AG20443 (cell line): ENCODE results near the gene KCNIP4.

Source experiments
- DNase-seq: peaks from one replicate; pipeline ENCODE4 v3.0.0; 2012; ENCODE audit warnings: low spot score, mixed read lengths

The KCNIP4 gene

DNA sequence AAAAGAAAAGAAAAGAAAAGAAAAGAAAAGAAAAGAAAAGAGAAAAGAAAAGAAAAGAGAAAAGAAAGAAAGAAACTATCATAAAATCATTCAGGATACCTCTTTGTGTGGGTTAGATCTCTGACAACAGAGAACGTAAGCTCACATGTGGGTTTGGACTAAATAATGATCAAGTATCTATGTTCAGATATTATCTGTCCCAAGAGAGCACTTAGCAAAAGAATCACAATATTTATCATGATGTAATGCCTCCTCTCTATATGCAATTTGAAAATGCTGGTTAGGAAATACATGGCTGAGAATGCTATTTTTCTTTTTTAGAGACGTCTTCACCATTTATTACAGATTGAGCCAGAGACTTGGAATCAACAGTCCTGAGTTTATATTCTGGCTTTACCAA is 191.3 kb downstream of the KCNIP4 start:
- DNase-seq: no peak

DNA sequence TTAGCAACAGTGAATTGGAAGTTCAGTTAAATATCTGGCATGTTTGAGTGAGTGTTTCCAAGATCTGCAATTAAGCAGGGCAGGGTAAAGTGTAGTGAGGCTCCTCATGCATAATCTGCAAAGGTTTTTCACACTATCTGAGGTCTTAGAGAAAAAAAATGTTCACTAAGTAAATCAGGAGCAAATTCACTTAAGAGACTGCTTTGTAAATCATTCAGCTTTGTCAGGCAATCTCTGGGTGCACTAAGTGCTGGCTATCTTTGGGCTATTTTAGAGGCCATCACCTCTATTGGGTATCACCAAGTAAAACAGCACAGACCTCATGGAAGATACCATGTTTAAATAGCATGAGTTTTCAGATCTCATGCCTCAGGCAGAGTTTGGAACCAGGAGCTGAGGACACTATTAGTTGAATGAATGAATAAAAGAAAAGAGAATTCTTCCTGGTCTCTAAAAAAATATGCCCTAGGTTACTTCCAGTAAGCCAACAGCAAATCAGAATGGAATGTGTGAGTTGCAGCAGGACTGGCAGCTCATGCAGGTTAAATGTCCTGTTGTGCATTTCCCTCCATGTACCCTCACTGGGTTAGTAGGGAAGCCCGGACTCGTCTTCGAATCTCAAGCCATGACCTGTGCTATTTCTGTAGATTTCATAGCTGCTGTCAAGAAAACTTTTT is 195.3 kb downstream of the KCNIP4 start:
- DNase-seq: no peak

GRCh38 chr4:21752616-21753015 is 196.0 kb downstream of the KCNIP4 start:
- no peak for DNase-seq

GRCh38 chr4:21749924-21750323 is 198.6 kb downstream of the KCNIP4 start:
- DNase-seq: no peak

- no peak for DNase-seq
Observed at GRCh38 chr4:21749412-21749811, 199.2 kb downstream of the KCNIP4 start.

DNA sequence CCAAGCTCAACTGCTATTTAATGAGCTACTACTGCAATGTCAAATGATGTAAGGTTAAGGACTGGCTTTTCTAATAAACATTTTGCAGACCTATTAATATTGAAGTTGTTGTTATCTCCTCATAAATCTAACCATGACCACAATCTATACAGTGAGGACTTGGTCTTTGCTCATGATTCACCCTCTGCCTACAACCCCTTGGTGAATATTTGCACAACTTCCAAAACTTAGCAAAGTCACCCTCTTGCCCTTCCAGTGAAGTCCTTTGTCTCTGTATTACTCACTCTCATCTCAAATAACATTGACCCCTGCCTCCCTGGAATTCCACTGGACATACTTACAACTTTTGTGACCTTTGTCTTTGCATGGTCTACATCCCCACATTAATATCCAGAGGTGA is 204.5 kb downstream of the KCNIP4 start:
- no peak for DNase-seq

DNA sequence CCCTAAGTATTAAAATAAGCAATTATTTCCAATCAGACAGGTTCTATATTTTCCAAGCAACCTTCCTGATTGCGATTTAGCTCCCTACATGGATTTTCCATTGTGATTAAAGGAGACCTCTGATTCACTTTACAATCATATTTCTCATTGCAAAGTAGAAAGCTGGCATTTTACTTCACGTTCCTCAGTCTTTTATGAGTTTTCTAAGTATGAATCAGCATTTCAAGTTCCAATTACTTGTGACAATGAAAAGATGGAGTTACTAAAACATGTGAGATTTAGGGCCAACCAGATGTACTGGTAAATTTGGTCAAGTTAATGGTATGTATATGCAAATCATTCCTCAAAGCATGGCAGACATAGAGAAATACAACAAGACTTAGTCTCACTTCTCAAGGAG is 206.2 kb downstream of the KCNIP4 start:
- no peak for DNase-seq

GRCh38 chr4:21738821-21739220 is 209.8 kb downstream of the KCNIP4 start:
- DNase-seq: no peak

DNA sequence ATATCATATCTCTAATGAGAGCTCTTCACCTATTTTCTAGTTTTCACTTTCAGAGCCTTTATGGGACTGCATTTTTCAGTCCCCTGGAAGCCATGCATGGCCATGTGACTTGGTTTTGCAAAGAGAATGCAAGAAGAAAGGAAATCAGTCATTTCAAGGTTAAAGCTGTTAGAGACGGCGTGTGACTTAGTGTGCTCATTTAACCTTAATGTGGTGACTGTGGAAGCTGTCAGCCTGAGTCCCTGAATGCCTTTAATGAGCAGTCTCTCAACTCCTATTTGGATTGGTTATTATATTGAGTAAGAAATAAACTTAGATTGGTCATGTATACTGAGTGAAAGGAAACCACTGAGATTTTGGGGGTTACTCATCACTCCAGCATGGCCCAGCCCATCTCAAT is 212.7 kb downstream of the KCNIP4 start:
- no peak for DNase-seq

GRCh38 chr4:21733894-21734630 is 214.5 kb downstream of the KCNIP4 start:
- DNase-seq: no peak

DNA sequence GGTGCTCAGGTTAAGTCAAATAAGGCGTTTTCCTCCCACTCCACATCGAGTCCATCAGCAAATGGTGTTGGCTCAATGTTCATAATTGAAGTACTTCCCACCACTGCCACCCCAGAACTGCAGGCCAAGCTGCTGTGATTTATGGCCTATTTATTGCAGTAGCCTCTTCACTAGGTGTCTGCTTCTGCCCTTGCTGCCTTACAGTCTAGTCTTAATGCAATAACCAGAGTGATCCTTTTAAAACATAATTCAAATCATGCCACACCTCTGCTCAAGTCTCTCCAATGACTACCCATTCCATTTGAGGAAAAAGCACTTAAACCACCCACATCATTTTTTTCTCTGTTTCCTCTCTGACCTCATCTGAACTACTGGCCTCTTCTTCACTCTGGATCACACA is 220.3 kb downstream of the KCNIP4 start:
- no peak for DNase-seq

DNA sequence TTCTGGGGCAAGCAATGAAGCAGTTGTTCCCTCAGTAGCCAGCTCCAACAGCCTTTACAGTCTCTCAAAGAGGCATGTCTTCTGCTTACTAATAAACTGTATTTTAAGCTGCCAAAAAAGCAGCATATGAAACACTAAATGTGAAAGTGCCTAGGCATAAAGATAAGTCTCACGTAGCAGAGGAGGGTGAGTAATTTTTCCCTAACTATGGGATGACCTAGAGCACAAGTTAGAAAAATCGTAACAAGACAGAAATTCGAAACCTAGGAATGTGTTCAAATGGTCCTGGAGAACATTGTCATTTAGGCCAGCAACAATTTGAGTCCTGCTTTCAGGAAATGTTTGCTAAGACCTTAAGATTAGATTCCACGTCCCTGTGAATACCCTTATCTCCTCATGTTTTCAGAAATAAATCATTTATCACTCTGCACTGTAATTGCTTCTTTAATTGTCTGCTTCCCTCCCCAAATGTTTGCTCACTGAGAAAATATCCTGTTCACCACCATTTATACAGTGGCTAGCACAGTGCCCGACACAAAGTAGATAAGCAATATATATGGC is 222.2 kb downstream of the KCNIP4 start:
- DNase-seq: no peak

- no peak for DNase-seq
Observed at GRCh38 chr4:21722157-21722839, 226.3 kb downstream of the KCNIP4 start.

DNA sequence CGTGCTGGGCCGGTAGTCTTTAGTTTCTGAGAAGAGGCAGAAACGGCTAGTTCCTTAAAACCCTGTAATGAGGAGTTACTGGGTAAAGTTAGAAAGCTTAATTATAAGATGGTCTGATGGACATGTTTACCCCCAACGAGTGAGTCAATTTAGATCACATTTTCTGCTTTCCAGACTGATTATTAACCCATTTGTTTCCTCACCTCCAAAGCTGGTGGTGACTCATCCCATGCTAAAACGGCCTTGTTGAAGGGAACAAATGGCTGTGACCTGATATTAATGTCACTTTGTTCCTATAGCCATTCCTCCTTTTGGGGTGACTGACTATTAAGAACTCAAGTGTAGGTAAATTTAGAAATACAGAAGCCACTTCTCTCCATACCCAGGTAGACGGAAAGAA is 232.0 kb downstream of the KCNIP4 start:
- no peak for DNase-seq

- DNase-seq: no peak
Observed at GRCh38 chr4:21710179-21710835, 238.3 kb downstream of the KCNIP4 start.

DNA sequence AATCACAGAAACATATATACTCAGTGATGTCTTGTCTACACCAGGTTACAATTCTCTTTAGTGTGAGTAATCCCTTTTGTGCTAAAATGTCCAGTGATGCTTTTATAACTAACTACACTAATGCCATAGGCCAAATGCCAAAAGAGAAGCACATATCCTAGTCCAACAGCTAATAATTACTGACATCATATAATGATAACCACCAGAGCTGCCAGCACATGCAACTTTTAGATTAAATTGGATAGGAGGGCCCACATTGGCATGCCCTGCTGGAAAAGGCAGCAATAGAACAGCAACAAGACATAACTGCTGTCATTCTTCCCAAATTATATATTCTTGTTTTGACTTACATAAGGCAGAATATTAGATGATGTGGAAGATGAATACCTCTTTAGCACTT is 238.8 kb downstream of the KCNIP4 start:
- no peak for DNase-seq

DNA sequence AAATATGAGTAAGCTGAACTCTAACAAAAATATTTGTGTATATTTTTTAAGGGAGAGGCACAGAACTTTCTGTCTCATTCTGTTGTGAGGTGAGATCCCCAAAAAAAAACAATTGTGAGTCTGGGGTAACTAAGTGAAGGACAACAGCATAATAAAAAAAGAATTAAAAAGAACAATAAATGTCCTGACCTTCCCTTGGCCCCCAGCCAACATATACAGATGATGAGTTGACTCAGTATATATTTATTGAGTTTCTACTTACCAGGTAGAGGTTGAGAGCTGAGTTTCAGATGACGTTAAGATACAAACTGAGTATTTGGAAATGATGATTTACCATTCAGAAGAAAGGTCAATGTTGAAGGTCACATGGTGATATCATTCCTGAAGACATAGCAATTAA is 239.5 kb downstream of the KCNIP4 start:
- DNase-seq: no peak

GRCh38 chr4:21699446-21699845 is 249.1 kb downstream of the KCNIP4 start:
- no peak for DNase-seq

- no peak for DNase-seq
Observed at GRCh38 chr4:21697583-21697982, 251.0 kb downstream of the KCNIP4 start.

- no peak for DNase-seq
Observed at GRCh38 chr4:21695141-21695540, 253.4 kb downstream of the KCNIP4 start.

GRCh38 chr4:21692241-21692640 is 256.3 kb downstream of the KCNIP4 start:
- no peak for DNase-seq

DNA sequence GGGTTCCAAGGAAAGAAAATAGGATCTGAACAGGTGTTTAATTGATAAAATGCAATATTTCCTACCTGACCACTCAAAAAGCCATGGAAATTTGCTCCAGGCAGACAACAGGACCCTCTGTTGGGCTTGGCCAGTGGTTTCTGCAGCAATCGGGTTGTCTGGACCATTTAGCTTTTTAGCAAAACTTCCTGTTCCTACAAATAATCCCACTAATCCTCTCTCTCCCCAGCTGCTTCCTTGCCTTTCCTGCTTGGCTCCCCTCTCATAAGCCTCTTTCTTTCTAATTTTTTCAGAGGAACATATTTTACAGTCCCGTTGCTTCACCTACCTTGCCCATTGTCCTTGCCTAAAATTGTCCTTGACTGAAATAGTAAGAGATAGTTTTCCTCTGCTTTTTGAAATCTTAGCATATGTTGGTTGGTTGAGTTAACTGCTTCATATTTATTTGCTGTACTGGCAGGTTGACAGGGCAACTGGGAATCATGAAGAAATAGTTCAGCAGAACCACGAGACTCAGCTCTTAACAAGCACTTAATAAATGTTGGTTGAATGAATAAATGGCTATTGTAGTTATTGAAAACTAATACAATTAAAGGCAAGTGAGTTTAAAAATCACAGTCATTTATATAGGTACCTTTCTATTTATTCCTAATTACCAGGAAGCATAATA is 259.8 kb downstream of the KCNIP4 start:
- no peak for DNase-seq
